SK-N-SH treated with all-trans-retinoic acid at 6 μM for 48 hours (cell line): ENCODE data around the gene OPTN.

Experiments used
- GLIS3 ChIP-seq: fragments of 250-450 bp; sonication (Bioruptor Pico); IDR thresholded peaks from 2 replicates; pipeline ENCODE4 v1.5.0; 2020; ENCODE audit warnings: mild to moderate bottlenecking, moderate library complexity
- PPARA ChIP-seq: fragments of 250-450 bp; sonication (Bioruptor Pico); IDR thresholded peaks from 2 replicates; pipeline ENCODE4 v1.5.0; 2020; ENCODE audit warnings: mild to moderate bottlenecking, borderline replicate concordance
- RARB ChIP-seq: fragments of 250-450 bp; sonication (Bioruptor Pico); IDR thresholded peaks from 2 replicates; pipeline ENCODE4 v1.8.0; 2021; ENCODE audit warnings: mild to moderate bottlenecking, moderate library complexity
- ZC3H10 ChIP-seq: fragments of 250-450 bp; sonication (Bioruptor Pico); IDR thresholded peaks from 2 replicates; pipeline ENCODE4 v1.5.1; 2021; ENCODE audit warnings: mild to moderate bottlenecking, moderate library complexity
- ZFP30 ChIP-seq: fragments of 450-650 bp; formaldehyde crosslinking; IDR thresholded peaks from 2 replicates; pipeline ENCODE4 v1.5.0; 2022; ENCODE audit warnings: mild to moderate bottlenecking, moderate library complexity
- ZNF70 ChIP-seq: fragments of 450-650 bp; formaldehyde crosslinking; IDR thresholded peaks from 2 replicates; pipeline ENCODE4 v1.5.0; 2020; ENCODE audit warnings: mild to moderate bottlenecking, moderate library complexity
- ZNF8 ChIP-seq: fragments of 450-650 bp; formaldehyde crosslinking; IDR thresholded peaks from 2 replicates; pipeline ENCODE4 v1.5.0; 2020; ENCODE audit warnings: mild to moderate bottlenecking, moderate library complexity
- TF ChIP-seq, protein P1 (sequence below): fragments of 250-450 bp; sonication (Bioruptor Pico); IDR thresholded peaks from 2 replicates; pipeline ENCODE4 v1.8.0; 2020; ENCODE audit warnings: mild to moderate bottlenecking, moderate library complexity, borderline replicate concordance

DNA sequence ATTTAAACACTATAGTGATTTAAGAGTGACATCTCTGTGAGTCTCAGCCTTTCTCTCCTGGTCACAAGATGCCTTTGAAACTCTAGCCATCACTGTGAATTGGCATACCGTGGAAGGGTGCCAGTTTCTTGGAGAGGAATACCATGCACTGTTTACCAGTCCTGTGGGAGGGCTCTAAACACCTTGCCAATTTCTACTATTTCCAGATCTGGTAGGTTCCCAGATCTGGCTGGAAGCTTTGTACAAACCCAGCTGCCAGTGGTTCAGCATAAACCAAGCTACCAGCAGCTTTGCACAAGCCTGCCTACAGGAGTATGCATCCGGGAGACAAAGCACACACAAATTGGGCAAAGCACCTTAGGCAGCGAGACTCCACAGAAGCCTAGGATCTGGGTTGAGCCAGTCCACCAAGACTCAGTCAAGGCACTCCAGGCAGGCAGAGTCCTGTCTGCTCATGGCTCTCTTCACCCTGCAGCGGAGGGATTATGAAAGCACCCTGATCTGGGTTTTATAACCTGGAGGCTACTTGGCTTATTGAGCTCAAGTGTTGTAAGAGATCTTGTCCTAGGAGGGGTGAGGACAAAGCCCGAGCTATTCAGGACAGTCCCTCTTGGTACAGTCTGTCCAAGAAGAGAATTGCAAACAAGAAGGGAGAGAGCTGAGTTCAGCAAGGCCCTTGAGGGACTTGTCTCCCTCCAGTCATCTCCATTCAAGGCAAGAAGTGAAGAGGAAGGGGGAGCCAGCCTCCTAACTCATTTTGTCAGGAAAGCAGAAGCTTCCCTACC lies 85.0 kb downstream of the OPTN start:
- TF ChIP-seq, protein P1, sequence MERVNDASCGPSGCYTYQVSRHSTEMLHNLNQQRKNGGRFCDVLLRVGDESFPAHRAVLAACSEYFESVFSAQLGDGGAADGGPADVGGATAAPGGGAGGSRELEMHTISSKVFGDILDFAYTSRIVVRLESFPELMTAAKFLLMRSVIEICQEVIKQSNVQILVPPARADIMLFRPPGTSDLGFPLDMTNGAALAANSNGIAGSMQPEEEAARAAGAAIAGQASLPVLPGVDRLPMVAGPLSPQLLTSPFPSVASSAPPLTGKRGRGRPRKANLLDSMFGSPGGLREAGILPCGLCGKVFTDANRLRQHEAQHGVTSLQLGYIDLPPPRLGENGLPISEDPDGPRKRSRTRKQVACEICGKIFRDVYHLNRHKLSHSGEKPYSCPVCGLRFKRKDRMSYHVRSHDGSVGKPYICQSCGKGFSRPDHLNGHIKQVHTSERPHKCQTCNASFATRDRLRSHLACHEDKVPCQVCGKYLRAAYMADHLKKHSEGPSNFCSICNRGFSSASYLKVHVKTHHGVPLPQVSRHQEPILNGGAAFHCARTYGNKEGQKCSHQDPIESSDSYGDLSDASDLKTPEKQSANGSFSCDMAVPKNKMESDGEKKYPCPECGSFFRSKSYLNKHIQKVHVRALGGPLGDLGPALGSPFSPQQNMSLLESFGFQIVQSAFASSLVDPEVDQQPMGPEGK: no peak
- TF ChIP-seq ZC3H10: no peak
- TF ChIP-seq ZNF8 (CRISPR knock-in tag): no peak
- no peak for TF ChIP-seq GLIS3 (CRISPR knock-in tag)
- no peak for TF ChIP-seq ZNF70 (CRISPR knock-in tag)
- no peak for TF ChIP-seq RARB (CRISPR knock-in tag)
- TF ChIP-seq ZFP30: no peak
- no peak for TF ChIP-seq PPARA (CRISPR knock-in tag)
